Uterus (tissue), 2 donors: ENCODE data around the gene WRAP73.

ENCODE experiments used
- POLR2A ChIP-seq, 2 donors: fragments of 450-650 bp; IDR thresholded peaks; one replicate each; pipeline ENCODE4 v1.6.1; 2016; ENCODE audit warnings: antibody characterized with exemption in 2 of 2, mild to moderate bottlenecking in 1 of 2, moderate library complexity in 1 of 2
- TF ChIP-seq, protein P1 (sequence below), 4 experiments: fragments of 200-600 bp in 2 of 4; fragments of 450-650 bp in 2 of 4; sonication (generic) in 2 of 4; IDR thresholded peaks; one replicate each; pipeline ENCODE4 v1.5.1; 2016 to 2019; ENCODE audit warnings: antibody characterized with exemption in 4 of 4, mild to moderate bottlenecking in 2 of 4, moderate library complexity in 1 of 4

DNA sequence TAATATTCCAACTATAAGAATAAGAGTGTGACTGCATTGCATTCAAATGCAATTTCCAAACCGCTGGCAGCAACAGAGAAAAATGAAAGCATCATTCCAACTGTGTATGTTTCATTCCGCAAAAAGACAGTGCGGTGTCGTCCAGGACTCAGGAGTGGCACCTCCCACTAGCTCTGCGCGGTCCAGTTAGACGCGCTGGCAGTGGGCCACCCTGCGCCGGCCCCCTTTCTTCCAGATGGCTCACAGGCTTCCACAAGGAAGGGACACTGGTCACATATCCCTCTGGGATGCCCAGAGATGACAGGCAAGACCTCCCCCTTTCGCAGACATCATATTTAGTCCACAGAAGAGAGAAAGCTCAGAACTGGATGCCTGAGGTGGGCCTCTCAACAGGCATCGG, 11.9 kb downstream of the WRAP73 start:
- TF ChIP-seq, protein P1, sequence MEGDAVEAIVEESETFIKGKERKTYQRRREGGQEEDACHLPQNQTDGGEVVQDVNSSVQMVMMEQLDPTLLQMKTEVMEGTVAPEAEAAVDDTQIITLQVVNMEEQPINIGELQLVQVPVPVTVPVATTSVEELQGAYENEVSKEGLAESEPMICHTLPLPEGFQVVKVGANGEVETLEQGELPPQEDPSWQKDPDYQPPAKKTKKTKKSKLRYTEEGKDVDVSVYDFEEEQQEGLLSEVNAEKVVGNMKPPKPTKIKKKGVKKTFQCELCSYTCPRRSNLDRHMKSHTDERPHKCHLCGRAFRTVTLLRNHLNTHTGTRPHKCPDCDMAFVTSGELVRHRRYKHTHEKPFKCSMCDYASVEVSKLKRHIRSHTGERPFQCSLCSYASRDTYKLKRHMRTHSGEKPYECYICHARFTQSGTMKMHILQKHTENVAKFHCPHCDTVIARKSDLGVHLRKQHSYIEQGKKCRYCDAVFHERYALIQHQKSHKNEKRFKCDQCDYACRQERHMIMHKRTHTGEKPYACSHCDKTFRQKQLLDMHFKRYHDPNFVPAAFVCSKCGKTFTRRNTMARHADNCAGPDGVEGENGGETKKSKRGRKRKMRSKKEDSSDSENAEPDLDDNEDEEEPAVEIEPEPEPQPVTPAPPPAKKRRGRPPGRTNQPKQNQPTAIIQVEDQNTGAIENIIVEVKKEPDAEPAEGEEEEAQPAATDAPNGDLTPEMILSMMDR (IDR thresholded peaks at IDR 0.05), result no peak
- TF ChIP-seq POLR2A (IDR thresholded peaks at IDR 0.05), result no peak
